ENCODE results near the gene TNNI3.
A peak's percentile ranks its signal among the peaks of the same experiment; 100 is the strongest.
"Not testable (repeated sequence)": the region's sequence is repeated elsewhere in the genome, so short reads cannot be mapped to it uniquely, and the experiment has no call there.

The TNNI3 gene

GRCh38 chr19:55172741-55173140, 15.2 kb upstream of the TNNI3 start:
- Histone ChIP-seq H3K9me3 (ENCODE audit: control insufficient read depth in 2 of 2, low read length in 2 of 2) (no peaks in the 10 kb centered on the region), H3K9ac (ENCODE audit: low read depth in 1 of 2, low read length in 2 of 2) (no peak overlapping the region), H3K4me3 (ENCODE audit: low read length in 2 of 2) (no peak overlapping the region), H3K36me3 (ENCODE audit: control insufficient read depth in 2 of 2, insufficient read depth in 2 of 2, low read length in 2 of 2) (no peaks in the 10 kb centered on the region), H3K27me3 (ENCODE audit: control insufficient read depth in 2 of 2, insufficient read depth in 2 of 2, low read length in 2 of 2) (peaks cover 42 to 45% of the 10 kb centered on the region in 2 donors), H3K27ac (ENCODE audit: low read depth in 2 of 2, low read length in 2 of 2) (no peak overlapping the region), H3K4me1 (ENCODE audit: control insufficient read depth in 2 of 2, insufficient read depth in 2 of 2, low read length in 2 of 2) (no peaks in the 10 kb centered on the region)

GRCh38 chr19:55172318-55172717, 14.8 kb upstream of the TNNI3 start:
- H3K27me3 ChIP-seq (ENCODE audit: control insufficient read depth in 2 of 2, insufficient read depth in 2 of 2, low read length in 2 of 2), result peaks cover 42 to 48% of the 10 kb centered on the region in 2 donors

GRCh38 chr19:55171440-55171839, 13.9 kb upstream of the TNNI3 start:
- H3K4me1 ChIP-seq (ENCODE audit: control insufficient read depth in 2 of 2, insufficient read depth in 2 of 2, low read length in 2 of 2), result peaks cover 2 to 4% of the 10 kb centered on the region in 2 donors
- peaks cover 34 to 44% of the 10 kb centered on the region in 2 donors for H3K27me3 ChIP-seq (ENCODE audit: control insufficient read depth in 2 of 2, insufficient read depth in 2 of 2, low read length in 2 of 2)
- no peaks in the 10 kb centered on the region for H3K36me3 ChIP-seq (ENCODE audit: control insufficient read depth in 2 of 2, insufficient read depth in 2 of 2, low read length in 2 of 2)
- no peaks in the 10 kb centered on the region for H3K9me3 ChIP-seq (ENCODE audit: control insufficient read depth in 2 of 2, low read length in 2 of 2)
- no peak overlapping the region for H3K4me3 ChIP-seq (ENCODE audit: low read length in 2 of 2)
- H3K9ac ChIP-seq (ENCODE audit: low read depth in 1 of 2, low read length in 2 of 2), result no peak overlapping the region
- no peak overlapping the region for H3K27ac ChIP-seq (ENCODE audit: low read depth in 2 of 2, low read length in 2 of 2)

More at GRCh38 chr19:55172318-55172717, 14.8 kb upstream of the TNNI3 start:
- not testable (repeated sequence) for H3K27ac ChIP-seq (ENCODE audit: low read depth in 2 of 2, low read length in 2 of 2); H3K9ac ChIP-seq (ENCODE audit: low read depth in 1 of 2, low read length in 2 of 2); H3K4me1 ChIP-seq (ENCODE audit: control insufficient read depth in 2 of 2, insufficient read depth in 2 of 2, low read length in 2 of 2); H3K4me3 ChIP-seq (ENCODE audit: low read length in 2 of 2); H3K9me3 ChIP-seq (ENCODE audit: control insufficient read depth in 2 of 2, low read length in 2 of 2); H3K36me3 ChIP-seq (ENCODE audit: control insufficient read depth in 2 of 2, insufficient read depth in 2 of 2, low read length in 2 of 2)

- Histone ChIP-seq H3K4me1 (ENCODE audit: control insufficient read depth in 2 of 2, insufficient read depth in 2 of 2, low read length in 2 of 2) (peaks cover 4 to 8% of the 10 kb centered on the region in 2 donors), H3K4me3 (ENCODE audit: low read length in 2 of 2) (no peak overlapping the region), H3K9ac (ENCODE audit: low read depth in 1 of 2, low read length in 2 of 2) (no peak overlapping the region), H3K36me3 (ENCODE audit: control insufficient read depth in 2 of 2, insufficient read depth in 2 of 2, low read length in 2 of 2) (no peaks in the 10 kb centered on the region), H3K27me3 (ENCODE audit: control insufficient read depth in 2 of 2, insufficient read depth in 2 of 2, low read length in 2 of 2) (peaks cover 13 to 27% of the 10 kb centered on the region in 2 donors), H3K27ac (ENCODE audit: low read depth in 2 of 2, low read length in 2 of 2) (no peak overlapping the region), H3K9me3 (ENCODE audit: control insufficient read depth in 2 of 2, low read length in 2 of 2) (no peaks in the 10 kb centered on the region)
These were observed 11.6 kb upstream of the TNNI3 start for GRCh38 chr19:55169136-55169535.

GRCh38 chr19:55166530-55167268, 9.2 kb upstream of the TNNI3 start, which contains the start of gene DNAAF3:
DNAAF3 (minus strand) TSS chr19:55166613; CDS start chr19:55166413, 200 bp downstream.
- H3K27me3 ChIP-seq (ENCODE audit: control insufficient read depth in 2 of 2, insufficient read depth in 2 of 2, low read length in 2 of 2), result peaks cover 11 to 19% of the 10 kb centered on the region in 2 donors
- peak within 1 kb of the TSS; percentile 67 to 70 for H3K4me3 ChIP-seq (ENCODE audit: low read length in 2 of 2)

GRCh38 chr19:55165952-55166529, 8.5 kb upstream of the TNNI3 start:
- Histone ChIP-seq H3K4me1 (ENCODE audit: control insufficient read depth in 2 of 2, insufficient read depth in 2 of 2, low read length in 2 of 2) (peaks cover 4 to 8% of the 10 kb centered on the region in 2 donors), H3K4me3 (ENCODE audit: low read length in 2 of 2) (peak overlapping the region; percentile 67 to 70), H3K9ac (ENCODE audit: low read depth in 1 of 2, low read length in 2 of 2) (peak overlapping the region in 1 of 2 donors; percentile 37), H3K27me3 (ENCODE audit: control insufficient read depth in 2 of 2, insufficient read depth in 2 of 2, low read length in 2 of 2) (peaks cover 8 to 14% of the 10 kb centered on the region in 2 donors), H3K36me3 (ENCODE audit: control insufficient read depth in 2 of 2, insufficient read depth in 2 of 2, low read length in 2 of 2) (no peaks in the 10 kb centered on the region), H3K9me3 (ENCODE audit: control insufficient read depth in 2 of 2, low read length in 2 of 2) (no peaks in the 10 kb centered on the region), H3K27ac (ENCODE audit: low read depth in 2 of 2, low read length in 2 of 2) (no peak overlapping the region)

More at GRCh38 chr19:55166530-55167268, 9.2 kb upstream of the TNNI3 start, which contains the start of gene DNAAF3:
- Histone ChIP-seq H3K36me3 (ENCODE audit: control insufficient read depth in 2 of 2, insufficient read depth in 2 of 2, low read length in 2 of 2) (no peaks in the 10 kb centered on the region), H3K27ac (ENCODE audit: low read depth in 2 of 2, low read length in 2 of 2) (no peak within 1 kb of the TSS), H3K9ac (ENCODE audit: low read depth in 1 of 2, low read length in 2 of 2) (peak within 1 kb of the TSS in 1 of 2 donors; percentile 37), H3K4me1 (ENCODE audit: control insufficient read depth in 2 of 2, insufficient read depth in 2 of 2, low read length in 2 of 2) (peaks cover 4 to 8% of the 10 kb centered on the region in 2 donors), H3K9me3 (ENCODE audit: control insufficient read depth in 2 of 2, low read length in 2 of 2) (no peaks in the 10 kb centered on the region)

- Histone ChIP-seq H3K36me3 (ENCODE audit: control insufficient read depth in 2 of 2, insufficient read depth in 2 of 2, low read length in 2 of 2) (no peaks in the 10 kb centered on the region), H3K27ac (ENCODE audit: low read depth in 2 of 2, low read length in 2 of 2) (no peak overlapping the region), H3K4me3 (ENCODE audit: low read length in 2 of 2) (no peak overlapping the region), H3K4me1 (ENCODE audit: control insufficient read depth in 2 of 2, insufficient read depth in 2 of 2, low read length in 2 of 2) (peaks cover 0 to 8% of the 10 kb centered on the region in 2 donors), H3K9ac (ENCODE audit: low read depth in 1 of 2, low read length in 2 of 2) (no peak overlapping the region), H3K27me3 (ENCODE audit: control insufficient read depth in 2 of 2, insufficient read depth in 2 of 2, low read length in 2 of 2) (peaks cover 9 to 12% of the 10 kb centered on the region in 2 donors), H3K9me3 (ENCODE audit: control insufficient read depth in 2 of 2, low read length in 2 of 2) (no peaks in the 10 kb centered on the region)
These were observed 4.2 kb upstream of the TNNI3 start for GRCh38 chr19:55161571-55162322.

GRCh38 chr19:55160986-55161365, 3.4 kb upstream of the TNNI3 start:
- H3K4me3 ChIP-seq (ENCODE audit: low read length in 2 of 2), result no peak overlapping the region
- no peak overlapping the region for H3K9ac ChIP-seq (ENCODE audit: low read depth in 1 of 2, low read length in 2 of 2)
- H3K27ac ChIP-seq (ENCODE audit: low read depth in 2 of 2, low read length in 2 of 2), result no peak overlapping the region
- H3K27me3 ChIP-seq (ENCODE audit: control insufficient read depth in 2 of 2, insufficient read depth in 2 of 2, low read length in 2 of 2), result peaks cover 9 to 13% of the 10 kb centered on the region in 2 donors
- H3K9me3 ChIP-seq (ENCODE audit: control insufficient read depth in 2 of 2, low read length in 2 of 2), result no peaks in the 10 kb centered on the region
- peaks cover 2 to 4% of the 10 kb centered on the region in 2 donors for H3K4me1 ChIP-seq (ENCODE audit: control insufficient read depth in 2 of 2, insufficient read depth in 2 of 2, low read length in 2 of 2)
- H3K36me3 ChIP-seq (ENCODE audit: control insufficient read depth in 2 of 2, insufficient read depth in 2 of 2, low read length in 2 of 2), result no peaks in the 10 kb centered on the region

- Histone ChIP-seq H3K9me3 (ENCODE audit: control insufficient read depth in 2 of 2, low read length in 2 of 2) (no peaks in the 10 kb centered on the region), H3K36me3 (ENCODE audit: control insufficient read depth in 2 of 2, insufficient read depth in 2 of 2, low read length in 2 of 2) (no peaks in the 10 kb centered on the region), H3K27ac (ENCODE audit: low read depth in 2 of 2, low read length in 2 of 2) (no peak overlapping the region), H3K9ac (ENCODE audit: low read depth in 1 of 2, low read length in 2 of 2) (no peak overlapping the region), H3K4me1 (ENCODE audit: control insufficient read depth in 2 of 2, insufficient read depth in 2 of 2, low read length in 2 of 2) (peaks cover 3% of the 10 kb centered on the region in 2 donors), H3K4me3 (ENCODE audit: low read length in 2 of 2) (no peak overlapping the region), H3K27me3 (ENCODE audit: control insufficient read depth in 2 of 2, insufficient read depth in 2 of 2, low read length in 2 of 2) (peaks cover 6 to 15% of the 10 kb centered on the region in 2 donors)
These were observed 2.8 kb upstream of the TNNI3 start for GRCh38 chr19:55160128-55160985.
